T-helper 2 cell treated with Interferon-gamma antibody and Interleukin-4, amounts not matched to agents 100 ng/mL and 5 ng/mL, for 36 hours (primary cell): ENCODE data around the gene APOBEC3A. TPM values are rescaled to one million over a fixed set of nuclear protein-coding genes. Genes with fewer than 3 reads are reported as not detected.

Source experiments
- intact Hi-C: fragments of 100-400 bp; cut with micrococcal nuclease; formaldehyde crosslinking; loops from one replicate; pipeline ENCODE4 v1.15.1; 2023
- total RNA-seq: library from RNA; stranded (reverse); gene quantifications from 2 replicates; pipeline ENCODE4 v1.2.3, GENCODE V29; 2022

The APOBEC3A gene
- total RNA-seq = 0.68 TPM in 1 of 2 replicates, not detected in the other

GRCh38 chr22:38957046-38957770 lies at the start of gene APOBEC3A:
APOBEC3A (plus strand) TSS chr22:38957609; CDS start chr22:38957692, 83 bp downstream.
- intact Hi-C loops = no loop called here

- intact Hi-C loops = no loop called here
These were observed 49.6 kb upstream of the APOBEC3A start for GRCh38 chr22:38907767-38908166.

GRCh38 chr22:38911434-38911833 lies 46.0 kb upstream of the APOBEC3A start:
- intact Hi-C loops = no loop called here

- intact Hi-C loops = no loop called here
These were observed 37.7 kb upstream of the APOBEC3A start for GRCh38 chr22:38919631-38920190.

GRCh38 chr22:38921120-38921519 lies 36.3 kb upstream of the APOBEC3A start:
- intact Hi-C loops = no loop called here

GRCh38 chr22:38921806-38922205 lies 35.6 kb upstream of the APOBEC3A start:
- intact Hi-C loops = no loop called here

- intact Hi-C loops = no loop called here
These were observed 33.7 kb upstream of the APOBEC3A start for GRCh38 chr22:38923463-38924346.

- intact Hi-C loops = no loop called here
These were observed 33.0 kb upstream of the APOBEC3A start for GRCh38 chr22:38924347-38924952.

GRCh38 chr22:38925571-38926041 lies 31.8 kb upstream of the APOBEC3A start:
- intact Hi-C loops = no loop called here

GRCh38 chr22:38927033-38927781 lies 30.2 kb upstream of the APOBEC3A start:
- intact Hi-C loops = no loop called here

GRCh38 chr22:38930512-38930911 lies 26.9 kb upstream of the APOBEC3A start:
- intact Hi-C loops = no loop called here

GRCh38 chr22:38935023-38935422 lies 22.4 kb upstream of the APOBEC3A start:
- intact Hi-C loops = no loop called here

- intact Hi-C loops = no loop called here
These were observed 21.8 kb upstream of the APOBEC3A start for GRCh38 chr22:38935616-38936015.

- intact Hi-C loops = no loop called here
These were observed 20.8 kb upstream of the APOBEC3A start for GRCh38 chr22:38936562-38936961.

GRCh38 chr22:38937036-38937435 lies 20.4 kb upstream of the APOBEC3A start:
- intact Hi-C loops = no loop called here

- intact Hi-C loops = no loop called here
These were observed 19.9 kb upstream of the APOBEC3A start for GRCh38 chr22:38937541-38937940.

- intact Hi-C loops = no loop called here
These were observed 19.2 kb upstream of the APOBEC3A start for GRCh38 chr22:38938221-38938620.

GRCh38 chr22:38938925-38939324 lies 18.5 kb upstream of the APOBEC3A start:
- intact Hi-C loops = no loop called here

- intact Hi-C loops = no loop called here
These were observed 16.5 kb upstream of the APOBEC3A start for GRCh38 chr22:38940811-38941384.

- intact Hi-C loops = no loop called here
These were observed 15.9 kb upstream of the APOBEC3A start for GRCh38 chr22:38941488-38941987.
